Prostate gland (tissue), 2 donors: ENCODE results near the gene FSCN2. TPM values are rescaled to one million over a fixed set of nuclear protein-coding genes. Genes with fewer than 3 reads are reported as not detected.

Source experiments
- DNase-seq: peaks from one replicate; pipeline ENCODE4 v3.0.0-alpha.2; 2019; ENCODE audit warnings: low spot score
- H3K27ac ChIP-seq, 2 donors: fragments of 200-600 bp; sonication (generic); 2 replicates each; pipeline ENCODE4 v1.5.1; 2017 to 2019
- H3K27me3 ChIP-seq: fragments of 200-600 bp; sonication (generic); replicated peaks from 2 replicates; pipeline ENCODE4 v1.5.1; 2019; ENCODE audit not compliant: insufficient read depth
- H3K36me3 ChIP-seq, 2 donors: fragments of 200-600 bp; sonication (generic); 1 replicate in 1 of 2; 2 replicates in 1 of 2; pipeline versions ENCODE4 v1.5.1 to v1.8.1; 2017 to 2019
- H3K4me1 ChIP-seq: fragments of 200-600 bp; sonication (generic); replicated peaks from 2 replicates; pipeline ENCODE4 v1.5.1; 2019
- H3K4me3 ChIP-seq, 2 donors: fragments of 200-600 bp; sonication (generic); 2 replicates each; pipeline ENCODE4 v1.5.1; 2017 to 2019
- H3K9me3 ChIP-seq: fragments of 200-600 bp; sonication (generic); 2 replicates; pipeline ENCODE4 v1.5.1; 2017
- CTCF ChIP-seq, 4 experiments: fragments of 200-600 bp in 2 of 4; fragments of 450-650 bp in 2 of 4; sonication (generic) in 2 of 4; IDR thresholded peaks; 1 replicate in 3 of 4; 2 replicates in 1 of 4; pipeline ENCODE4 v1.5.1; 2016 to 2019; ENCODE audit warnings: antibody characterized with exemption in 4 of 4, mild to moderate bottlenecking in 2 of 4, moderate library complexity in 2 of 4
- POLR2A ChIP-seq: fragments of 450-650 bp; IDR thresholded peaks from one replicate; pipeline ENCODE4 v1.6.1; 2016; ENCODE audit warnings: antibody characterized with exemption, mild to moderate bottlenecking
- POLR2AphosphoS5 ChIP-seq: sonication (generic); formaldehyde crosslinking; IDR thresholded peaks from one replicate; pipeline ENCODE4 v1.6.1; 2017; ENCODE audit warnings: antibody characterized with exemption
- WGBS: methylation state at CpG from one replicate; pipeline ENCODE4 v1.1.5; 2018; 5-methylcytosine and 5-hydroxymethylcytosine counted together
- intact Hi-C: fragments of 100-400 bp; cut with DNase I; formaldehyde crosslinking; loops from one replicate; pipeline ENCODE4 v1.14.2; 2022
- total RNA-seq, 2 donors: library from RNA; depleted of rRNA; stranded (reverse); fragments of >200 nt; gene quantifications; one replicate each; pipeline ENCODE4 v1.1.0, GENCODE V29; 2016

Gene FSCN2
- 1 to 10 TPM; 3.1 to 5.6 TPM for total RNA-seq

- Histone ChIP-seq H3K4me3 (no peak within 1 kb of the TSS), H3K27me3 (no peaks in the 10 kb centered on the region), H3K27ac (no peak within 1 kb of the TSS), H3K4me1 (no peaks in the 10 kb centered on the region), H3K9me3 (no peaks in the 10 kb centered on the region), H3K36me3 (no peaks in the 10 kb centered on the region)
- peak in 2 of 4 experiments; percentile 14 to 16 for TF ChIP-seq CTCF (IDR thresholded peaks at IDR 0.05)
- no peak for TF ChIP-seq POLR2A
- no peak for DNase-seq
- WGBS = 27% methylated on average over 30 of the region's 42 CpGs
- intact Hi-C loops = no loop called here
Observed at GRCh38 chr17:81527591-81528383, at the start of gene FSCN2. Gene FSCN2 (plus strand): TSS chr17:81528377. CDS start chr17:81528532, 155 bp downstream.

GRCh38 chr17:81479175-81480071 is 48.8 kb upstream of the FSCN2 start:
- Histone ChIP-seq H3K4me3 (no peak overlapping the region), H3K4me1 (peaks cover 3% of the 10 kb centered on the region), H3K27ac (no peak overlapping the region), H3K27me3 (no peaks in the 10 kb centered on the region), H3K9me3 (no peaks in the 10 kb centered on the region), H3K36me3 (no peaks in the 10 kb centered on the region)
- intact Hi-C loops = loop anchor here (5.0 kb wide), 2 partner anchors 92 to 187 kb away; no protein-coding TSS in a partner anchor
- 85% methylated on average over 20 of the region's 20 CpGs for WGBS
- DNase-seq = no peak
- TF ChIP-seq POLR2A = no peak
- TF ChIP-seq CTCF (IDR thresholded peaks at IDR 0.05) = no peak
- no peak for TF ChIP-seq POLR2AphosphoS5

- intact Hi-C loops = loop anchor here (5.0 kb wide), 2 partner anchors 93 to 188 kb away; no protein-coding TSS in a partner anchor
- Histone ChIP-seq H3K36me3 (no peaks in the 10 kb centered on the region), H3K4me1 (peaks cover 8% of the 10 kb centered on the region), H3K27ac (no peak overlapping the region), H3K27me3 (no peaks in the 10 kb centered on the region), H3K4me3 (no peak overlapping the region), H3K9me3 (no peaks in the 10 kb centered on the region)
- no peak for DNase-seq
- TF ChIP-seq CTCF (IDR thresholded peaks at IDR 0.05) (no peak), POLR2AphosphoS5 (no peak), POLR2A (no peak)
- 57% methylated on average over 21 of the region's 21 CpGs for WGBS
Observed at GRCh38 chr17:81480140-81481072, 47.8 kb upstream of the FSCN2 start.

GRCh38 chr17:81481073-81481799 is 46.9 kb upstream of the FSCN2 start:
- WGBS = 4% methylated on average over 80 of the region's 94 CpGs
- Histone ChIP-seq H3K9me3 (no peaks in the 10 kb centered on the region), H3K4me1 (peaks cover 8% of the 10 kb centered on the region), H3K27ac (no peak overlapping the region), H3K4me3 (peak overlapping the region; percentile 34 to 44), H3K36me3 (no peaks in the 10 kb centered on the region), H3K27me3 (no peaks in the 10 kb centered on the region)
- intact Hi-C loops = loop anchor here (5.0 kb wide), 2 partner anchors 94 to 189 kb away; no protein-coding TSS in a partner anchor
- peak; percentile 68 for DNase-seq
- TF ChIP-seq POLR2A (no peak), POLR2AphosphoS5 (peak; percentile 29), CTCF (IDR thresholded peaks at IDR 0.05) (peak in 1 of 4 experiments; percentile 14)
